ENCODE data around the gene TEKT1. TPM values are rescaled to one million over a fixed set of nuclear protein-coding genes. Genes with fewer than 3 reads are reported as not detected.
"Not testable (repeated sequence)": the region's sequence is repeated elsewhere in the genome, so short reads cannot be mapped to it uniquely, and the experiment has no call there.

Gene TEKT1
- total RNA-seq, result not detected
- polyA plus RNA-seq, result under 1 TPM in 1 of 2 donors, not detected in 1; 0.15 TPM

DNA sequence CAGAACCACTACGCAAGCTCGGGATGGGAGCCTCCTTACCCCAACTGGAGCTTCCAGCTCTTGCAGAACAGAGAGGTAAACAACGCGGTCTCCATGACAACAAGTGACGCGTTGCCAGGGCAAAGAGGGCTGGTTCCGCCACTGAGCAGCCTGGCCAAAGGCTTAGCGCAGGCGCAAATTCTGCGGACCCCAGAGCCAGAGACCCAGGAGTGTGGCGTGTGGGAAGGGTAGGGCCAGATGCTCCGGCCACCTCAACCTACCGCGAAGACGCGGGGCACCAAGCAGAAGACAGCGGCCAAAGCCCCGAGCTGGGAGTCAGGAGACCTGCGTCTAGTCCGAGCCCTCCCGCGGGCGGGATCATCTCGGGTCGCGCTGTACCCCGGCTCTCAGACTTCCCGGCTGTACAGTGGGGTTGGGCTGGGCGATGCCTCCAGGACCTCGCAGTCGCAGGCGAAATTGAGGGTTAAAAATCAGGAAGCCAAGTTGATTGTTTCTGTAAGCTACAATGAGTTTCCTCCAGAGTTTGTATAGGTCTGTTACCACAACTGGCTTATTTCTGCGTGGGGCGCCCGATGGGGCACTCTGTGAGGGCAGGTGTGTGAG is at the start of gene TEKT1:
TSS of gene TEKT1 (minus strand) at position 69 of the 603 bp plus-strand sequence. CDS start 1,353 bp downstream, outside the sequence.
- 3% methylated on average over 35 of the region's 35 CpGs for WGBS
- H3K4me3 ChIP-seq (ENCODE audit: low read depth in 1 of 3, low read length in 3 of 3), result peak within 1 kb of the TSS in 2 of 3 donors; percentile 49 to 53

DNA sequence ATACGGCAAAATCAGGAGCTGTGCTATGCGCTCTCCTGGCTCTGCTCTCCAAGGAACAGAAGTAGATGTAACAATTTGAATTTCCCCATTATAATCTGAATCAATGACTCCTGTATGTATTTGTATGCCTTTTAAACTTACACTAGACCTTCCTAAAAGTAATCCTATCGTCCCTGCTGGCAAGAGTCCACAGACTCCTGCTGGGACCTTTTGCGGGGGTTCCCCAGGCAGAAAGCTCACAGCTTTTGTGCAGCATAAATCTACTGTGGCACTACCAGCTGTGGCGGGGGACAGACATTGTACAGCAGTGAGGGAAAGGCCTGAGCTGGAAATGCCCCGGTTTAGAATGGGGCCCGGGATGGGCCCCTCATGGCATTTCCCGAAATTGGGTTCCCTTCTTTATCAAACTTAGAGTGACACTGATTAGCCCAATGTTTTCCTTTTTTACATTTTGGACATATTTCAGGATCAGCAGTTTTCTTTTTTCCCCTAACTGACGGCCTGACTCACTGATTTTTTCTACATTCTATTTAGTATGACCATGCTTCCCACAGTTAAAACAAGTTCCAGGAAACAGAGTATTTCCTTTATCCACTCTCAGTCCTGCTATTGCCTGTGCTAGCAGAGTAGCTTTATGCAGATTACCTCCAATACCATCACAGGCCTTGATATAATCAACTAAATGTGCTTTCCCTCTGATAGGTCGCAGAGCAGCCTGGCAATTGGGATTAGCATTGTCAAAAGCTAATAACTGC is 47.9 kb upstream of the TEKT1 start:
- not testable (repeated sequence) for H3K27ac ChIP-seq (ENCODE audit: low read depth in 1 of 2, low read length in 2 of 2); H3K27me3 ChIP-seq (ENCODE audit: control insufficient read depth in 4 of 4, insufficient read depth in 4 of 4, low read length in 3 of 4); DNase-seq (ENCODE audit: low spot score); H3K4me1 ChIP-seq (ENCODE audit: control insufficient read depth in 4 of 4, insufficient read depth in 4 of 4, low read length in 3 of 4); H3K36me3 ChIP-seq (ENCODE audit: control insufficient read depth in 4 of 4, insufficient read depth in 3 of 4, low read depth in 1 of 4, low read length in 3 of 4); H3K9me3 ChIP-seq (ENCODE audit: control insufficient read depth in 4 of 4, low read length in 3 of 4); H3K9ac ChIP-seq (ENCODE audit: low read depth in 1 of 2, low read length in 2 of 2); H3K4me3 ChIP-seq (ENCODE audit: low read depth in 1 of 3, low read length in 3 of 3)
- 76% methylated on average over 10 of the region's 10 CpGs for WGBS

More for the DNA sequence above, at the start of gene TEKT1:
- DNase-seq (ENCODE audit: low spot score), result peak; percentile 73
- H3K36me3 ChIP-seq (ENCODE audit: control insufficient read depth in 4 of 4, insufficient read depth in 3 of 4, low read depth in 1 of 4, low read length in 3 of 4), result no peaks in the 10 kb centered on the region
- no peak within 1 kb of the TSS for H3K9ac ChIP-seq (ENCODE audit: low read depth in 1 of 2, low read length in 2 of 2)
- H3K9me3 ChIP-seq (ENCODE audit: control insufficient read depth in 4 of 4, low read length in 3 of 4), result no peaks in the 10 kb centered on the region
- no peak for TF ChIP-seq YY1 (IDR thresholded peaks at IDR 0.05)
- peak; percentile 13 to 16 for TF ChIP-seq RXRA (IDR thresholded peaks at IDR 0.05)
- TF ChIP-seq, protein P1, sequence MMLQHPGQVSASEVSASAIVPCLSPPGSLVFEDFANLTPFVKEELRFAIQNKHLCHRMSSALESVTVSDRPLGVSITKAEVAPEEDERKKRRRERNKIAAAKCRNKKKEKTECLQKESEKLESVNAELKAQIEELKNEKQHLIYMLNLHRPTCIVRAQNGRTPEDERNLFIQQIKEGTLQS (IDR thresholded peaks at IDR 0.05), result no peak
- no peak for TF ChIP-seq HNF4G (IDR thresholded peaks at IDR 0.05)
- TF ChIP-seq GABPA (IDR thresholded peaks at IDR 0.05 in 1 of 2, conservative IDR thresholded peaks at IDR 0.05 in 1 of 2), result no peak
- TF ChIP-seq, protein P2, sequence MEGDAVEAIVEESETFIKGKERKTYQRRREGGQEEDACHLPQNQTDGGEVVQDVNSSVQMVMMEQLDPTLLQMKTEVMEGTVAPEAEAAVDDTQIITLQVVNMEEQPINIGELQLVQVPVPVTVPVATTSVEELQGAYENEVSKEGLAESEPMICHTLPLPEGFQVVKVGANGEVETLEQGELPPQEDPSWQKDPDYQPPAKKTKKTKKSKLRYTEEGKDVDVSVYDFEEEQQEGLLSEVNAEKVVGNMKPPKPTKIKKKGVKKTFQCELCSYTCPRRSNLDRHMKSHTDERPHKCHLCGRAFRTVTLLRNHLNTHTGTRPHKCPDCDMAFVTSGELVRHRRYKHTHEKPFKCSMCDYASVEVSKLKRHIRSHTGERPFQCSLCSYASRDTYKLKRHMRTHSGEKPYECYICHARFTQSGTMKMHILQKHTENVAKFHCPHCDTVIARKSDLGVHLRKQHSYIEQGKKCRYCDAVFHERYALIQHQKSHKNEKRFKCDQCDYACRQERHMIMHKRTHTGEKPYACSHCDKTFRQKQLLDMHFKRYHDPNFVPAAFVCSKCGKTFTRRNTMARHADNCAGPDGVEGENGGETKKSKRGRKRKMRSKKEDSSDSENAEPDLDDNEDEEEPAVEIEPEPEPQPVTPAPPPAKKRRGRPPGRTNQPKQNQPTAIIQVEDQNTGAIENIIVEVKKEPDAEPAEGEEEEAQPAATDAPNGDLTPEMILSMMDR (IDR thresholded peaks at IDR 0.05; ENCODE audit: low read depth, low read length, missing input control), result no peak
- TF ChIP-seq TAF1 (conservative IDR thresholded peaks at IDR 0.05), result no peak
- no peak for TF ChIP-seq NR2F2 (IDR thresholded peaks at IDR 0.05)
- TF ChIP-seq SP1 (IDR thresholded peaks at IDR 0.05), result no peak
- TF ChIP-seq, protein P3, sequence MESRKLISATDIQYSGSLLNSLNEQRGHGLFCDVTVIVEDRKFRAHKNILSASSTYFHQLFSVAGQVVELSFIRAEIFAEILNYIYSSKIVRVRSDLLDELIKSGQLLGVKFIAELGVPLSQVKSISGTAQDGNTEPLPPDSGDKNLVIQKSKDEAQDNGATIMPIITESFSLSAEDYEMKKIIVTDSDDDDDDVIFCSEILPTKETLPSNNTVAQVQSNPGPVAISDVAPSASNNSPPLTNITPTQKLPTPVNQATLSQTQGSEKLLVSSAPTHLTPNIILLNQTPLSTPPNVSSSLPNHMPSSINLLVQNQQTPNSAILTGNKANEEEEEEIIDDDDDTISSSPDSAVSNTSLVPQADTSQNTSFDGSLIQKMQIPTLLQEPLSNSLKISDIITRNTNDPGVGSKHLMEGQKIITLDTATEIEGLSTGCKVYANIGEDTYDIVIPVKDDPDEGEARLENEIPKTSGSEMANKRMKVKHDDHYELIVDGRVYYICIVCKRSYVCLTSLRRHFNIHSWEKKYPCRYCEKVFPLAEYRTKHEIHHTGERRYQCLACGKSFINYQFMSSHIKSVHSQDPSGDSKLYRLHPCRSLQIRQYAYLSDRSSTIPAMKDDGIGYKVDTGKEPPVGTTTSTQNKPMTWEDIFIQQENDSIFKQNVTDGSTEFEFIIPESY (IDR thresholded peaks at IDR 0.05), result no peak
- TF ChIP-seq HNF4A (conservative IDR thresholded peaks at IDR 0.05), result no peak
- TF ChIP-seq EGR1 (IDR thresholded peaks at IDR 0.05; ENCODE audit: low read depth in 2 of 2), result no peak
- TF ChIP-seq FOXA2 (IDR thresholded peaks at IDR 0.05), result peak; percentile 40
- TF ChIP-seq, protein P4, sequence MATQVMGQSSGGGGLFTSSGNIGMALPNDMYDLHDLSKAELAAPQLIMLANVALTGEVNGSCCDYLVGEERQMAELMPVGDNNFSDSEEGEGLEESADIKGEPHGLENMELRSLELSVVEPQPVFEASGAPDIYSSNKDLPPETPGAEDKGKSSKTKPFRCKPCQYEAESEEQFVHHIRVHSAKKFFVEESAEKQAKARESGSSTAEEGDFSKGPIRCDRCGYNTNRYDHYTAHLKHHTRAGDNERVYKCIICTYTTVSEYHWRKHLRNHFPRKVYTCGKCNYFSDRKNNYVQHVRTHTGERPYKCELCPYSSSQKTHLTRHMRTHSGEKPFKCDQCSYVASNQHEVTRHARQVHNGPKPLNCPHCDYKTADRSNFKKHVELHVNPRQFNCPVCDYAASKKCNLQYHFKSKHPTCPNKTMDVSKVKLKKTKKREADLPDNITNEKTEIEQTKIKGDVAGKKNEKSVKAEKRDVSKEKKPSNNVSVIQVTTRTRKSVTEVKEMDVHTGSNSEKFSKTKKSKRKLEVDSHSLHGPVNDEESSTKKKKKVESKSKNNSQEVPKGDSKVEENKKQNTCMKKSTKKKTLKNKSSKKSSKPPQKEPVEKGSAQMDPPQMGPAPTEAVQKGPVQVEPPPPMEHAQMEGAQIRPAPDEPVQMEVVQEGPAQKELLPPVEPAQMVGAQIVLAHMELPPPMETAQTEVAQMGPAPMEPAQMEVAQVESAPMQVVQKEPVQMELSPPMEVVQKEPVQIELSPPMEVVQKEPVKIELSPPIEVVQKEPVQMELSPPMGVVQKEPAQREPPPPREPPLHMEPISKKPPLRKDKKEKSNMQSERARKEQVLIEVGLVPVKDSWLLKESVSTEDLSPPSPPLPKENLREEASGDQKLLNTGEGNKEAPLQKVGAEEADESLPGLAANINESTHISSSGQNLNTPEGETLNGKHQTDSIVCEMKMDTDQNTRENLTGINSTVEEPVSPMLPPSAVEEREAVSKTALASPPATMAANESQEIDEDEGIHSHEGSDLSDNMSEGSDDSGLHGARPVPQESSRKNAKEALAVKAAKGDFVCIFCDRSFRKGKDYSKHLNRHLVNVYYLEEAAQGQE (IDR thresholded peaks at IDR 0.05), result no peak
- TF ChIP-seq, protein P5, sequence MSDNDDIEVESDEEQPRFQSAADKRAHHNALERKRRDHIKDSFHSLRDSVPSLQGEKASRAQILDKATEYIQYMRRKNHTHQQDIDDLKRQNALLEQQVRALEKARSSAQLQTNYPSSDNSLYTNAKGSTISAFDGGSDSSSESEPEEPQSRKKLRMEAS (IDR thresholded peaks at IDR 0.05), result no peak
- peak in 1 of 2 donors; percentile 26 for TF ChIP-seq RAD21 (IDR thresholded peaks at IDR 0.05)
- TF ChIP-seq FOXA1 (IDR thresholded peaks at IDR 0.05), result no peak
- no peak for TF ChIP-seq JUND (IDR thresholded peaks at IDR 0.05)
- peaks cover 0 to 8% (median 3%) of the 10 kb centered on the region in 4 donors for H3K4me1 ChIP-seq (ENCODE audit: control insufficient read depth in 4 of 4, insufficient read depth in 4 of 4, low read length in 3 of 4)
- no peaks in the 10 kb centered on the region for H3K27me3 ChIP-seq (ENCODE audit: control insufficient read depth in 4 of 4, insufficient read depth in 4 of 4, low read length in 3 of 4)
- H3K27ac ChIP-seq (ENCODE audit: low read depth in 1 of 2, low read length in 2 of 2), result no peak within 1 kb of the TSS

DNA sequence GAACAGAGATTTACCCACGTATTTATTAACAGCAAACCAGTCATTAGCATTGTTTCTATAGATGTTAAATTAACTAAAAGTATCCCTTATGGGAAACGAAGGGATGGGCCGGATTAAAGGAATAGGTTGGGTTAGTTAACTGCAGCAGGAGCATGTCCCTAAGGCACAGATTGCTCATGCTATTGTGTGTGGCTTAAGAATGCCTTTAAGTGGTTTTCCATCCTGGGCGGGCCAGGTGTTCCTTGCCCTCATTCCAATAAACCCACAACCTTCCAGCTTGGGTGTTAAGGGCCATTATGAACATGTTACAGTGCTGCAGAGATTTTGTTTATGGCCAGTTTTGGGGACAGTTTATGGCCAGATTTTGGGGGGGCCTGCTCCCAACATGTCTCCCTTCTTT is 43.7 kb upstream of the TEKT1 start:
- not testable (repeated sequence) for H3K9me3 ChIP-seq (ENCODE audit: control insufficient read depth in 4 of 4, low read length in 3 of 4); H3K4me3 ChIP-seq (ENCODE audit: low read depth in 1 of 3, low read length in 3 of 3); H3K27me3 ChIP-seq (ENCODE audit: control insufficient read depth in 4 of 4, insufficient read depth in 4 of 4, low read length in 3 of 4); DNase-seq (ENCODE audit: low spot score); H3K27ac ChIP-seq (ENCODE audit: low read depth in 1 of 2, low read length in 2 of 2); H3K36me3 ChIP-seq (ENCODE audit: control insufficient read depth in 4 of 4, insufficient read depth in 3 of 4, low read depth in 1 of 4, low read length in 3 of 4); H3K4me1 ChIP-seq (ENCODE audit: control insufficient read depth in 4 of 4, insufficient read depth in 4 of 4, low read length in 3 of 4); H3K9ac ChIP-seq (ENCODE audit: low read depth in 1 of 2, low read length in 2 of 2)
- WGBS, result 91% methylated on average over 4 of the region's 4 CpGs

All from liver (tissue), 9 donors.